GOT3 (cell line): ENCODE results near the gene SMIM35.

ENCODE experiments used
- DNase-seq: peaks from one replicate; lab custom pipeline; 2025; ENCODE audit warnings: mixed read lengths; lab: John Stamatoyannopoulos, UW

SMIM35 gene

DNA sequence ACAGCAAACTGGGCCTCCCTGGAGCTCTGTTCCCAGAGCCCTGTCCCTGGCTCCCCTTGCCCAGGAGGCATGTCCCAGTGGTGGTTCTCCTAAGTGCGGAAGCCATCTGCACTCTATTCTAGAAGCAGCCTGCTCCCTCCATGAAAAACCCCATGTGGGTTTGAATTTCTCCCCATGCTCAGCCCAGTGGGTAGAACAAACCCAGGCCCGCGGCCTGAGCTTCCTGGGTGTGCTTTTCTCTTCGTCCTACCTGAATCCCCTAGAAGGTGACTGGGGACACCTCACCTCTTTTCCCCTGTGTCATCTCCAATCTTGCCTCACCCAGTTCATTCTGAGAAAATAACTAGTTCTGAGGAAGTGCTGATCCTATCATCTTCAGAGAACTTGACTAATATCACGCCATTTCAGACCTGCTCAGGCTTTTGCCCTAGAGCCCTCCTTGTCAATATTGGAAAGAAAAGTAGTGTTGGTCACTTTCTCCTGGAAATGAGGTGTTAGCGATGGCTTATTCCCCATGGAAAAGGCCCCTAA, 84.7 kb downstream of the SMIM35 start:
- DNase-seq = no peak

- DNase-seq = no peak
Observed at GRCh38 chr11:118001494-118001971, 85.2 kb downstream of the SMIM35 start.

DNA sequence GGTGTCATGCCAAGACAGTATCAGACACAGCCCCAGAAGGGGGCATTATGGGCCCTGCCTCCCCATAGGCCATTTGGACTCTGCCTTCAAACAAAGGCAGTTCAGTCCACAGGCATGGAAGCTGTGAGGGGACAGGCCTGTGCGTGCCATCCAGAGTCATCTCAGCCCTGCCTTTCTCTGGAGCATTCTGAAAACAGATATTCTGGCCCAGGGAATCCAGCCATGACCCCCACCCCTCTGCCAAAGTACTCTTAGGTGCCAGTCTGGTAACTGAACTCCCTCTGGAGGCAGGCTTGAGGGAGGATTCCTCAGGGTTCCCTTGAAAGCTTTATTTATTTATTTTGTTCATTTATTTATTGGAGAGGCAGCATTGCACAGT, 85.9 kb downstream of the SMIM35 start:
- DNase-seq = no peak

DNA sequence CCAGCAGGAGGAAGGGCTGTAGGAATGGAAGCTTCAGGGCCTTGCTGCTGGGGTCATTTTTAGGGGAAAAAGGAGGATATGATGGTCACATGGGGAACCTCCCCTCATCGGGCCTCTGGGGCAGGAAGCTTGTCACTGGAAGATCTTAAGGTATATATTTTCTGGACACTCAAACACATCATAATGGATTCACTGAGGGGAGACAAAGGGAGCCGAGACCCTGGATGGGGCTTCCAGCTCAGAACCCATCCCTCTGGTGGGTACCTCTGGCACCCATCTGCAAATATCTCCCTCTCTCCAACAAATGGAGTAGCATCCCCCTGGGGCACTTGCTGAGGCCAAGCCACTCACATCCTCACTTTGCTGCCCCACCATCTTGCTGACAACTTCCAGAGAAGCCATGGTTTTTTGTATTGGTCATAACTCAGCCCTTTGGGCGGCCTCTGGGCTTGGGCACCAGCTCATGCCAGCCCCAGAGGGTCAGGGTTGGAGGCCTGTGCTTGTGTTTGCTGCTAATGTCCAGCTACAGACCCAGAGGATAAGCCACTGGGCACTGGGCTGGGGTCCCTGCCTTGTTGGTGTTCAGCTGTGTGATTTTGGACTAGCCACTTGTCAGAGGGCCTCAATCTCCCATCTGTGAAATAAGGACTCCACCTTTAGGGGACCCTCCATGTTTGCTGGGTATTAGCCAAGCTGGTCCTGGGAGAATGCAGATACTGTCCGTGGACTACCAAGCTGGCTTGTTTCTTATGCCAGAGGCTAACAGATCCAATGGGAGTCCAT, 86.5 kb downstream of the SMIM35 start:
- no peak for DNase-seq

DNA sequence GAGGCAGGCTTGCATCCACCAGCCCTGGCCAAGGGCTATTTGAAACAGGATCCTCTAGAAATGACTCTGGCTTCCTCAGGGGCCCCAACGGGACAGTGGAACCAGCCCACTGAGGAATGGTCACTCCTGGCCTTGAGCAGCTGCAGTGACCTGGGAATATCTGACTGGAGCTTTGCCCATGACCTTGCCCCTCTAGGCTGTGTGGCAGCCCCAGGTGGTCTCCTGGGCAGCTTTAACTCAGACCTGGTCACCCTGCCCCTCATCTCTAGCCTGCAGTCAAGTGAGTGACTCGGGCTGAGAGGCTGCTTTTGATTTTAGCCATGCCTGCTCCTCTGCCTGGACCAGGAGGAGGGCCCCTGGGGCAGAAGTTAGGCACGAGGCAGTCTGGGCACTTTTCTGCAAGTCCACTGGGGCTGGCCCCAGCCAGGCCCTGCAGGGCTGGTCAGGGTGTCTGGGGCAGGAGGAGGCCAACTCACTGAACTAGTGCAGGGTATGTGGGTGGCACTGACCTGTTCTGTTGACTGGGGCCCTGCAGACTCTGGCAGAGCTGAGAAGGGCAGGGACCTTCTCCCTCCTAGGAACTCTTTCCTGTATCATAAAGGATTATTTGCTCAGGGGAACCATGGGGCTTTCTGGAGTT, 87.3 kb downstream of the SMIM35 start:
- DNase-seq = no peak

DNA sequence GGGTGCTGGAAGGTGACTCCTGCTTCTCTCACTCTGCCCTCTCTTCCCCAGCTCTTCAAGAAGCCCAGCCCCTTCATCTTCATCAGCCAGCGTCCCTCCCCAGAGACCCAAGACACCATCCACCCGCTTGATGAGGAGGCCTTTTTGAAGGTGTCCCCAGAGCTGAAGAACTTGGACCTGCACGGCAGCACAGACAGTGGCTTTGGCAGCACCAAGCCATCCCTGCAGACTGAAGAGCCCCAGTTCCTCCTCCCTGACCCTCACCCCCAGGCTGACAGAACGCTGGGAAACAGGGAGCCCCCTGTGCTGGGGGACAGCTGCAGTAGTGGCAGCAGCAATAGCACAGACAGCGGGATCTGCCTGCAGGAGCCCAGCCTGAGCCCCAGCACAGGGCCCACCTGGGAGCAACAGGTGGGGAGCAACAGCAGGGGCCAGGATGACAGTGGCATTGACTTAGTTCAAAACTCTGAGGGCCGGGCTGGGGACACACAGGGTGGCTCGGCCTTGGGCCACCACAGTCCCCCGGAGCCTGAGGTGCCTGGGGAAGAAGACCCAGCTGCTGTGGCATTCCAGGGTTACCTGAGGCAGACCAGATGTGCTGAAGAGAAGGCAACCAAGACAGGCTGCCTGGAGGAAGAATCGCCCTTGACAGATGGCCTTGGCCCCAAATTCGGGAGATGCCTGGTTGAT, 88.0 kb downstream of the SMIM35 start:
- DNase-seq = no peak

- no peak for DNase-seq
Observed at GRCh38 chr11:117997823-117998579, 88.8 kb downstream of the SMIM35 start.

GRCh38 chr11:117997406-117997805, 89.4 kb downstream of the SMIM35 start:
- DNase-seq = no peak

DNA sequence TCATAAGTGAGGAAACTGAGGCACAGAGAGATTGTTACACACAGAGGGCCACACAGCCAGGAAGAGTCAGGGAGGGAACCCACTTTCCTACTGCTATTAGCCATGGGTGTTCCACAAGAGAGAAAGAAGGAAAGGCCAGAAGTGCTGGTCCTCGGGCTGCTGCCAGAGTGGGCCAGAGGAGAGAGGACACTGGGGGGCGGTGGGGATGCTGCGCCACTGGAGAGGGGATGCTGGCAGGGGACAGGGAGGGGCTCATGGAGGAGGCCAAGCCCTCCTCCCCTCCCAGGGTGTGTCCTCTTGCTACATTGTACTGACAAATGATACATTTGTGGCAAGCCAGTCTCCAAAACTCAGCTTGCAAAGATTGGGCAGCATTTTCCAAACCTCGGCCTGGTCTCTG, 90.7 kb downstream of the SMIM35 start:
- DNase-seq = no peak

GRCh38 chr11:117995472-117995871, 91.3 kb downstream of the SMIM35 start:
- no peak for DNase-seq

GRCh38 chr11:117993988-117994745, 92.6 kb downstream of the SMIM35 start:
- no peak for DNase-seq

- DNase-seq = no peak
Observed at GRCh38 chr11:117992620-117993019, 94.1 kb downstream of the SMIM35 start.

DNA sequence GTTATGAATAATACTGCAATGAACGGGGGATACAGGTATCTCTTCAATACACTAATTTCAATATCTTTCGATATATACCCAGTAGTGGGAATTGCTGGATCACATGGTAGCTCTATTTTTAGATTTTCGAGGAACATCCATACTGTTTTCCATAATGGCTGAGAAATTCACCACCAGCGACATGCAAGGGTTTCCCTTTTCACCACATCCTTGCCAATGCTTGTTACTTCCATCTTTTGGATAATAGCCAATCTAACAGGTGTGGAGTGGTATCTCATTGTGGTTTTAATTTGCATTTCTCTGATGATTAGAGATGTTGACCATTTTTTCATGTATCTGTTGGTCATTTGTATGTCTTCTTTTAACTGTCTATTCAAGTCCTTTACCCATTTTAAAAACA, 94.6 kb downstream of the SMIM35 start:
- DNase-seq = no peak

DNA sequence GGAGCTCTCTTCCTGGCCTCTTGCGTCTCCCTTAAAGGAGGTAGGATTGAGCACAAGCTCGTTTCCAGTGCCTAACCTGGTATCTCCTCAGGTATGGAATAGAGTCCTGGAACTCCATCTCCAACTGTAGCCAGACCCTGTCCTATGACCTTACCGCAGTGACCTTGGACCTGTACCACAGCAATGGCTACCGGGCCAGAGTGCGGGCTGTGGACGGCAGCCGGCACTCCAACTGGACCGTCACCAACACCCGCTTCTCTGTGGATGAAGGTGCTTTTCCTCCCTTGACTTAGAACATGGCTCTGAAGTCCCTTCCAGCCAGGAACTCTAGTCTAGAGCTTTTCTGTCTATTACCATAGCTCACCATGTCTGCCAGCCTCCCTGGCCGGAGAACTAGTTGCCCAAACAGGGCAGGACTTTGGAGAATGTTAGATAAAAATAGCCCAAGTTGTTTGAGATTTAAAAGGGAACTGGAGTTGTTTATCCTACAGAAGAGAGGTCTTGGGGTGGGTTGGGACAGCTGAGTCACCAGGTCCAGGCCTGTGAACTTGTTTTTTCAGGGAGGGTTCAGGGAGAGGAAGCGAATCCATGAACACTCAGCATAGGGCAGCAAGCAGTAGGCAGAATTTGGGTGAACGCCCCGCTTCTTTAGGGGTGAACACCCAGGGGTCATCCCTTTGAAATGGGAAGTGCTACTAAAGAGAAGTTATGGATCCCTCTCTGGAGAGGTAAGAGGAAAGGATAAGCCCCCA, 97.2 kb downstream of the SMIM35 start:
- no peak for DNase-seq

DNA sequence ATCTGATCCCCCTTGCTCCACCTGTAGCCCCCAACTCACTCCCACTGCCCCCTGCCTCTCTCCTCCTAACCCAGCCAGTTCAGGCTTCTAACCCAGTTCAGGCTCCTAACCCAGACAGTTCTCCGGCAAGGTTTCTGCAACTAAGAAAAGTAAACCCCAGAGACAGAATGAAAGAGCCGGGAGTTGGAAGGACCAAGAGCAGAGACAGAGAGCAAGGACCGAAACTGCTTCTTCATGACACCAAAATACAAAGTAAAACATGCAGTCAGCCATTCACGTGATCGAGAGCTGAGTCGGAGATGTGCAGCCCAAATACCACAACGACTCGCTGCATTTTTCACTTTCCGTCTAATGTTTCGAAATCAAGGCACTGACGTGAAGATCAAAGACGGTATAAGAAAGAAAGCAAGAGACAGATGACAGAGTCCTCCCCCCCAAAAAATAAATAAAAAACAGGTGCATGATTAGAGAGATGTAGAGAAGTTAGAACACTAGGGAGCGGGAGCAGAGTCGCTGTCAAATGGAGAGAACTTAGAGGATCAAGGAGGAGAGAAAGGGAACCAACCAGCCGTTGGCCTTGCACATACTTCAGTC, 99.7 kb downstream of the SMIM35 start:
- DNase-seq = no peak

GRCh38 chr11:117985953-117986887, 100.5 kb downstream of the SMIM35 start, which contains the start of gene IL10RA:
Gene IL10RA (plus strand): TSS chr11:117986394. CDS start chr11:117986468, 74 bp downstream.
- no peak for DNase-seq

DNA sequence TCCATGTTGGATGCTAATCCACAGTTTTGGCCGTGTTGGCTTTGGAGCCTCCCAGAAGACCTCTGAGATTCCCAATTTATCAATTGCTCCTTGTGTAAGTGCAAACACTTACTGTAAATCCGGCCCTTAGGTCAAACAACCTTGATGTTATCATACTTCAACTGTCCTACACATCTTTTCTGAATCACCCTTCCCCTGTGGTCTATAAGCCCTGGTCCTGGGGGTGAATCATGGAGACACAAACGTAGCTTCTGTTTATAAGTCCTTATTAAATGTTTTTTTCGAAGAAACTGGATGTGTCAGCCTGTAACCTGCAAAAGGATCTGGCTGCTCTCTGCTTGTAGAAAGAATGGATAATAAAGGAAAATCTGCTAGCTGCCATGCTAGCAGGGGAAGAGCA, 102.3 kb downstream of the SMIM35 start:
- DNase-seq = no peak

- no peak for DNase-seq
Observed at GRCh38 chr11:117983163-117983475, 103.6 kb downstream of the SMIM35 start.

DNA sequence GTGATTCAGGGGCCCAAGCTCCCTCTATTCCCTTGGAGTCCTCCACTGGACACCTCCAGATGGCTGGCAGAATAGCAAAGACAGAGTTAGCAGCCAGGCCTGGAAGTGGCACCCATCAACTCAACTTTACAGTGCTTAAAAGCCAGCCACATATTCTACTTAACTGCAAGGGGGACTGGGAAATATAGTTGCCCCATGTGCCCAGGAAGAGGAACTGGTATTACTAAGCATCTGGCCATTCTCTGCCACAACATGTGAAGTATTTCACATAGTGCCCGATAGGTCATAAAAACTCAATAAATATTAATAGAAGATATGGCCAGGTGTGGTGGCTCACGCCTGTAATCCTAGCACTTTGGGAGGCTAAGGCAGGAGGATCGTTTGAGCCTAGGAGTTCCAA, 106.0 kb downstream of the SMIM35 start:
- no peak for DNase-seq
